Neural crest cell (in vitro differentiated cells): ENCODE data around the gene FTSJ1. TPM values are rescaled to one million over a fixed set of nuclear protein-coding genes. Genes with fewer than 3 reads are reported as not detected.
A peak's percentile ranks its signal among the peaks of the same experiment; 100 is the strongest.

Experiments
- DNase-seq: peaks from one replicate; pipeline ENCODE4 v3.0.0; 2021; ENCODE audit warnings: low read depth, mixed read lengths, low spot score
- H3K27ac Mint-ChIP-seq: one replicate; pipeline ENCODE4 v1.8.0; 2021; ENCODE audit warnings: mild to moderate bottlenecking, mixed read lengths; ENCODE audit not compliant: unreplicated experiment
- H3K27me3 Mint-ChIP-seq: 2 replicates; pipeline ENCODE4 v1.8.0; 2021; ENCODE audit warnings: low read depth, mild to moderate bottlenecking, mixed read lengths
- H3K36me3 Mint-ChIP-seq: 2 replicates; pipeline ENCODE4 v1.8.0; 2021; ENCODE audit warnings: low read depth, mild to moderate bottlenecking, mixed read lengths
- H3K4me1 Mint-ChIP-seq: 2 replicates; pipeline ENCODE4 v1.8.0; 2021; ENCODE audit warnings: mixed read lengths
- H3K4me3 Mint-ChIP-seq: one replicate; pipeline ENCODE4 v1.8.0; 2021; ENCODE audit warnings: mild to moderate bottlenecking, mixed read lengths
- H3K9me3 Mint-ChIP-seq: 2 replicates; pipeline ENCODE4 v1.8.0; 2021; ENCODE audit warnings: mixed read lengths
- CTCF ChIP-seq: fragments of 200-600 bp; sonication (generic); conservative IDR thresholded peaks from 2 replicates; pipeline ENCODE4 v1.5.0; 2021; ENCODE audit warnings: antibody characterized with exemption, mild to moderate bottlenecking
- total RNA-seq: library from RNA; stranded (reverse); gene quantifications from 2 replicates; pipeline ENCODE4 v1.2.1, GENCODE V29; 2021

Gene FTSJ1
- total RNA-seq, 1 donor from 2014 or later: 45.8 TPM

- DNase-seq: no peak
- no peak overlapping the region for H3K4me3 Mint-ChIP-seq
- H3K4me1 Mint-ChIP-seq: peaks cover 3% of the 10 kb centered on the region
- no peak overlapping the region for H3K27ac Mint-ChIP-seq
- no peak for TF ChIP-seq CTCF
- H3K9me3 Mint-ChIP-seq: no peaks in the 10 kb centered on the region
- H3K27me3 Mint-ChIP-seq: no peaks in the 10 kb centered on the region
- no peaks in the 10 kb centered on the region for H3K36me3 Mint-ChIP-seq
Observed at GRCh38 chrX:48497871-48498270, 21.9 kb downstream of the FTSJ1 start.

- no peak for DNase-seq
- H3K4me3 Mint-ChIP-seq: no peak overlapping the region
- no peaks in the 10 kb centered on the region for H3K9me3 Mint-ChIP-seq
- H3K27ac Mint-ChIP-seq: peak overlapping the region; percentile 89
- TF ChIP-seq CTCF: no peak
- H3K27me3 Mint-ChIP-seq: no peaks in the 10 kb centered on the region
- peaks cover 3% of the 10 kb centered on the region for H3K4me1 Mint-ChIP-seq
- H3K36me3 Mint-ChIP-seq: no peaks in the 10 kb centered on the region
Observed at GRCh38 chrX:48498374-48498809, 22.4 kb downstream of the FTSJ1 start.

- DNase-seq: no peak
- peaks cover 3% of the 10 kb centered on the region for H3K4me1 Mint-ChIP-seq
- H3K36me3 Mint-ChIP-seq: no peaks in the 10 kb centered on the region
- no peak overlapping the region for H3K4me3 Mint-ChIP-seq
- no peaks in the 10 kb centered on the region for H3K27me3 Mint-ChIP-seq
- no peaks in the 10 kb centered on the region for H3K9me3 Mint-ChIP-seq
- no peak for TF ChIP-seq CTCF
- no peak overlapping the region for H3K27ac Mint-ChIP-seq
Observed at GRCh38 chrX:48504261-48504660, 28.3 kb downstream of the FTSJ1 start.

GRCh38 chrX:48505481-48505880, 29.5 kb downstream of the FTSJ1 start:
- no peak for DNase-seq

GRCh38 chrX:48507246-48507645, 31.2 kb downstream of the FTSJ1 start:
- H3K4me1 Mint-ChIP-seq: peaks cover 15% of the 10 kb centered on the region
- DNase-seq: no peak
- peak overlapping the region; percentile 72 for H3K4me3 Mint-ChIP-seq
- H3K27ac Mint-ChIP-seq: no peak overlapping the region
- no peak for TF ChIP-seq CTCF
- H3K9me3 Mint-ChIP-seq: no peaks in the 10 kb centered on the region
- peaks cover 3% of the 10 kb centered on the region for H3K36me3 Mint-ChIP-seq
- H3K27me3 Mint-ChIP-seq: no peaks in the 10 kb centered on the region

More at GRCh38 chrX:48505481-48505880, 29.5 kb downstream of the FTSJ1 start:
- no peaks in the 10 kb centered on the region for H3K27me3 Mint-ChIP-seq
- no peak overlapping the region for H3K4me3 Mint-ChIP-seq
- TF ChIP-seq CTCF: no peak
- peaks cover 12% of the 10 kb centered on the region for H3K4me1 Mint-ChIP-seq
- no peaks in the 10 kb centered on the region for H3K9me3 Mint-ChIP-seq
- H3K27ac Mint-ChIP-seq: no peak overlapping the region
- H3K36me3 Mint-ChIP-seq: peaks cover 3% of the 10 kb centered on the region
